GM12891 (cell line): ENCODE results near the gene CHRNA4.

ENCODE experiments used
- PAX5 ChIP-seq: IDR thresholded peaks from 2 replicates; pipeline ENCODE4 v1.6.1; 2011; ENCODE audit warnings: low read length, moderate library complexity, mild to moderate bottlenecking; ENCODE audit not compliant: insufficient read depth, severe bottlenecking
- POLR2A ChIP-seq: IDR thresholded peaks from 2 replicates; pipeline ENCODE4 v1.6.1; 2011; ENCODE audit warnings: low read depth, low read length, control low read depth
- POLR2AphosphoS5 ChIP-seq: IDR thresholded peaks from 2 replicates; pipeline ENCODE4 v1.6.1; 2011; ENCODE audit warnings: low read depth, low read length, control low read depth
- POU2F2 ChIP-seq: IDR thresholded peaks from 2 replicates; pipeline ENCODE4 v1.6.1; 2011; ENCODE audit warnings: low read depth, mild to moderate bottlenecking, control low read depth, low read length, moderate library complexity
- SPI1 ChIP-seq: IDR thresholded peaks from 2 replicates; pipeline ENCODE4 v1.6.1; 2011; ENCODE audit warnings: low read depth, low read length, control low read depth
- TAF1 ChIP-seq: IDR thresholded peaks from 2 replicates; pipeline ENCODE4 v1.6.1; 2011; ENCODE audit warnings: low read depth, low read length, control low read depth

- no peak for TF ChIP-seq POLR2A
- TF ChIP-seq PAX5: no peak
- TF ChIP-seq TAF1: no peak
- no peak for TF ChIP-seq POLR2AphosphoS5
- TF ChIP-seq SPI1: no peak
- no peak for TF ChIP-seq POU2F2
Measured at GRCh38 chr20:63374504-63374903, 13.4 kb upstream of the CHRNA4 start.
